HEK293 (cell line): ENCODE data around the gene ABHD11.

Source experiments
- IKZF3 ChIP-seq: fragments of 450-650 bp; IDR thresholded peaks from 2 replicates; pipeline ENCODE4 v1.5.0; 2018; ENCODE audit warnings: missing biosample characterization, mild to moderate bottlenecking, missing genetic modification characterization, moderate library complexity
- KLF7 ChIP-seq: fragments of 450-650 bp; formaldehyde crosslinking; IDR thresholded peaks from 2 replicates; pipeline ENCODE4 v1.5.1; 2016; ENCODE audit warnings: missing biosample characterization, missing genetic modification characterization, borderline replicate concordance
- SALL2 ChIP-seq: fragments of 450-650 bp; formaldehyde crosslinking; IDR thresholded peaks from 2 replicates; pipeline ENCODE4 v1.5.0; 2017; ENCODE audit warnings: missing biosample characterization, mild to moderate bottlenecking, missing genetic modification characterization, borderline replicate concordance
- ZNF830 ChIP-seq: fragments of 450-650 bp; IDR thresholded peaks from 2 replicates; pipeline ENCODE4 v1.5.0; 2018; ENCODE audit warnings: missing biosample characterization, missing genetic modification characterization, low read depth, mild to moderate bottlenecking, moderate library complexity
- TF ChIP-seq, protein P1 (sequence below): fragments of 450-650 bp; formaldehyde crosslinking; IDR thresholded peaks from 2 replicates; pipeline ENCODE4 v1.5.1; 2016; ENCODE audit warnings: missing biosample characterization, missing genetic modification characterization
- TF ChIP-seq, protein P2 (sequence below): fragments of 450-650 bp; formaldehyde crosslinking; IDR thresholded peaks from 2 replicates; pipeline ENCODE4 v1.5.1; 2016; ENCODE audit warnings: missing biosample characterization, missing genetic modification characterization
- TF ChIP-seq, protein P3 (sequence below): fragments of 450-650 bp; formaldehyde crosslinking; IDR thresholded peaks from 2 replicates; pipeline ENCODE4 v1.5.1; 2017; ENCODE audit warnings: missing biosample characterization, mild to moderate bottlenecking, missing genetic modification characterization, moderate library complexity
- TF ChIP-seq, protein P4 (sequence below): fragments of 450-650 bp; formaldehyde crosslinking; IDR thresholded peaks from 2 replicates; pipeline ENCODE4 v1.5.1; 2017; ENCODE audit warnings: missing biosample characterization, missing genetic modification characterization

DNA sequence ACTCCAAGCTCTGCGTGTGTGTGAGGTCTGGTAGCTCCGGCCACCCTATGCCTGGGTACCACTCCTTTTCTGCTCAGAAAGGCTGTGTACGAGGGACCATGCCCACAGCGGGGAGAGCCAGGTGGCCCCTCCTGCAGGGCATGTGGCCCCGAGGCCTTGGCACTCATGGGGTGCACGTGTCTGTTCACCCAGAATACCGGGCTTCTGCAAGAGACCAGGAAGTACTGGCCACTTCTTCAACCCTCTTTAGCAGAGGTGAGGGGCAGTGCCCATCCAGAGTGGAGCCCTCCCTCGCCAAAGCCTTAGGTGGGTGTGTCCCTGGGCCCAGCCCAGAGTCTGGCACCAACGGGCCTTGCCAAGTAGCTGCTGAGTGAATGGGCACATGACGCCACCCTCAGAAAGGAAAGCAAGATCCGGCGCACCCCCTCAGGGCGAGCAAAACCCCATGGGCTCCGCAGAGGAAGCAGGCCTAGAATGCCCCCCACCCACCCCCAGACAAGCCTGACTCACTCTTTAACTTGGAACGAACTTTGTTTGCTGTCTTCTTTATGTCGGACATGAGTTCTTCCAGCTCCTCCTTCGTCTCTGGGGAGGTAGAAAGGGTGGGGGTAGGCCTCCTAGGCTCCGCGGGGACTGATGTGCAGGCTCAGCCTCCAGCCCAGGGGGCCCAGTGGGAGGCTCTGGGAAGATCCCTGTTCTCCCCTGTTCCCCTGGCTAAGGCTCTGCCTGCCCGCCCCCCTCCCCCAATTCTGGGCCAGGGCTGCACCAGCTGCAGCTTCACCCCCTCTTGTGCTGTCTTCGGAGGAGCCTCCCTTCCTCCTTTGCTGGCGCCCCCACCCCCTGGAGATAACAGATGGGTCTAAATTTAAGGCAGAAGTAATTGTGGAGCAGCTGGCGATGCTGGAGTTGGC is 33.7 kb downstream of the ABHD11 start:
- TF ChIP-seq, protein P1, sequence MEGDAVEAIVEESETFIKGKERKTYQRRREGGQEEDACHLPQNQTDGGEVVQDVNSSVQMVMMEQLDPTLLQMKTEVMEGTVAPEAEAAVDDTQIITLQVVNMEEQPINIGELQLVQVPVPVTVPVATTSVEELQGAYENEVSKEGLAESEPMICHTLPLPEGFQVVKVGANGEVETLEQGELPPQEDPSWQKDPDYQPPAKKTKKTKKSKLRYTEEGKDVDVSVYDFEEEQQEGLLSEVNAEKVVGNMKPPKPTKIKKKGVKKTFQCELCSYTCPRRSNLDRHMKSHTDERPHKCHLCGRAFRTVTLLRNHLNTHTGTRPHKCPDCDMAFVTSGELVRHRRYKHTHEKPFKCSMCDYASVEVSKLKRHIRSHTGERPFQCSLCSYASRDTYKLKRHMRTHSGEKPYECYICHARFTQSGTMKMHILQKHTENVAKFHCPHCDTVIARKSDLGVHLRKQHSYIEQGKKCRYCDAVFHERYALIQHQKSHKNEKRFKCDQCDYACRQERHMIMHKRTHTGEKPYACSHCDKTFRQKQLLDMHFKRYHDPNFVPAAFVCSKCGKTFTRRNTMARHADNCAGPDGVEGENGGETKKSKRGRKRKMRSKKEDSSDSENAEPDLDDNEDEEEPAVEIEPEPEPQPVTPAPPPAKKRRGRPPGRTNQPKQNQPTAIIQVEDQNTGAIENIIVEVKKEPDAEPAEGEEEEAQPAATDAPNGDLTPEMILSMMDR (tag by site-specific recombination), result no peak
- TF ChIP-seq, protein P2, sequence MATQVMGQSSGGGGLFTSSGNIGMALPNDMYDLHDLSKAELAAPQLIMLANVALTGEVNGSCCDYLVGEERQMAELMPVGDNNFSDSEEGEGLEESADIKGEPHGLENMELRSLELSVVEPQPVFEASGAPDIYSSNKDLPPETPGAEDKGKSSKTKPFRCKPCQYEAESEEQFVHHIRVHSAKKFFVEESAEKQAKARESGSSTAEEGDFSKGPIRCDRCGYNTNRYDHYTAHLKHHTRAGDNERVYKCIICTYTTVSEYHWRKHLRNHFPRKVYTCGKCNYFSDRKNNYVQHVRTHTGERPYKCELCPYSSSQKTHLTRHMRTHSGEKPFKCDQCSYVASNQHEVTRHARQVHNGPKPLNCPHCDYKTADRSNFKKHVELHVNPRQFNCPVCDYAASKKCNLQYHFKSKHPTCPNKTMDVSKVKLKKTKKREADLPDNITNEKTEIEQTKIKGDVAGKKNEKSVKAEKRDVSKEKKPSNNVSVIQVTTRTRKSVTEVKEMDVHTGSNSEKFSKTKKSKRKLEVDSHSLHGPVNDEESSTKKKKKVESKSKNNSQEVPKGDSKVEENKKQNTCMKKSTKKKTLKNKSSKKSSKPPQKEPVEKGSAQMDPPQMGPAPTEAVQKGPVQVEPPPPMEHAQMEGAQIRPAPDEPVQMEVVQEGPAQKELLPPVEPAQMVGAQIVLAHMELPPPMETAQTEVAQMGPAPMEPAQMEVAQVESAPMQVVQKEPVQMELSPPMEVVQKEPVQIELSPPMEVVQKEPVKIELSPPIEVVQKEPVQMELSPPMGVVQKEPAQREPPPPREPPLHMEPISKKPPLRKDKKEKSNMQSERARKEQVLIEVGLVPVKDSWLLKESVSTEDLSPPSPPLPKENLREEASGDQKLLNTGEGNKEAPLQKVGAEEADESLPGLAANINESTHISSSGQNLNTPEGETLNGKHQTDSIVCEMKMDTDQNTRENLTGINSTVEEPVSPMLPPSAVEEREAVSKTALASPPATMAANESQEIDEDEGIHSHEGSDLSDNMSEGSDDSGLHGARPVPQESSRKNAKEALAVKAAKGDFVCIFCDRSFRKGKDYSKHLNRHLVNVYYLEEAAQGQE (tag by site-specific recombination), result no peak
- TF ChIP-seq SALL2, result no peak
- TF ChIP-seq ZNF830, result no peak
- TF ChIP-seq, protein P3, sequence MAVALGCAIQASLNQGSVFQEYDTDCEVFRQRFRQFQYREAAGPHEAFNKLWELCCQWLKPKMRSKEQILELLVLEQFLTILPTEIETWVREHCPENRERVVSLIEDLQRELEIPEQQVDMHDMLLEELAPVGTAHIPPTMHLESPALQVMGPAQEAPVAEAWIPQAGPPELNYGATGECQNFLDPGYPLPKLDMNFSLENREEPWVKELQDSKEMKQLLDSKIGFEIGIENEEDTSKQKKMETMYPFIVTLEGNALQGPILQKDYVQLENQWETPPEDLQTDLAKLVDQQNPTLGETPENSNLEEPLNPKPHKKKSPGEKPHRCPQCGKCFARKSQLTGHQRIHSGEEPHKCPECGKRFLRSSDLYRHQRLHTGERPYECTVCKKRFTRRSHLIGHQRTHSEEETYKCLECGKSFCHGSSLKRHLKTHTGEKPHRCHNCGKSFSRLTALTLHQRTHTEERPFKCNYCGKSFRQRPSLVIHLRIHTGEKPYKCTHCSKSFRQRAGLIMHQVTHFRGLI (tag by site-specific recombination), result no peak
- no peak for TF ChIP-seq IKZF3 (tag by site-specific recombination)
- TF ChIP-seq KLF7 (tag by site-specific recombination), result no peak
- TF ChIP-seq, protein P4, sequence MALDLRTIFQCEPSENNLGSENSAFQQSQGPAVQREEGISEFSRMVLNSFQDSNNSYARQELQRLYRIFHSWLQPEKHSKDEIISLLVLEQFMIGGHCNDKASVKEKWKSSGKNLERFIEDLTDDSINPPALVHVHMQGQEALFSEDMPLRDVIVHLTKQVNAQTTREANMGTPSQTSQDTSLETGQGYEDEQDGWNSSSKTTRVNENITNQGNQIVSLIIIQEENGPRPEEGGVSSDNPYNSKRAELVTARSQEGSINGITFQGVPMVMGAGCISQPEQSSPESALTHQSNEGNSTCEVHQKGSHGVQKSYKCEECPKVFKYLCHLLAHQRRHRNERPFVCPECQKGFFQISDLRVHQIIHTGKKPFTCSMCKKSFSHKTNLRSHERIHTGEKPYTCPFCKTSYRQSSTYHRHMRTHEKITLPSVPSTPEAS (tag by site-specific recombination), result no peak
